ENCODE data around the gene OR52W1. TPM values are rescaled to one million over a fixed set of nuclear protein-coding genes. Genes with fewer than 3 reads are reported as not detected.

Gene OR52W1
- total RNA-seq, 1 donor from 2014 or later = not detected

DNA sequence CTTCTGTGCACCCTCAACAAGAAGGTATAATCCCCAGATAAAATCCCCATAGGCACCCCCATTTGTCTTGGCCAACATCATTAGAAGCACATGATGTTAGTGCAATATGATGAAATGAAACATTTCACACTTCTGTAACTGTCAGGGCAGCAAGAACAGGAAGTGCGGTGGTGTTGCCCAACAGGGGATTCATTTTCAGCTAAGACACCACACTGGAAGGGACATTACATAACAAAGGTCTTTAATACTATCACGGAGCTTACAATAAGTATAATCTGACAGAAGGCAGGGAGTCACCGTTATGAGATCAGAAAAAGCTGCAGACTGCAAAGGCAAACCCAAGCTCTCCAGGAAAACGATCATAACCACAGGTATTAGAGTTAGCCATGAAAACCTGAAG lies 2.0 kb downstream of the OR52W1 start:
- Histone ChIP-seq H3K36me3 (peaks cover 20% of the 10 kb centered on the region), H3K4me3 (no peak overlapping the region), H3K27ac (peak overlapping the region; percentile 13), H3K4me1 (no peaks in the 10 kb centered on the region), H3K27me3 (no peaks in the 10 kb centered on the region), H3K9me3 (no peaks in the 10 kb centered on the region)
- DNase-seq = peak; percentile 73
- TF ChIP-seq, protein P1, sequence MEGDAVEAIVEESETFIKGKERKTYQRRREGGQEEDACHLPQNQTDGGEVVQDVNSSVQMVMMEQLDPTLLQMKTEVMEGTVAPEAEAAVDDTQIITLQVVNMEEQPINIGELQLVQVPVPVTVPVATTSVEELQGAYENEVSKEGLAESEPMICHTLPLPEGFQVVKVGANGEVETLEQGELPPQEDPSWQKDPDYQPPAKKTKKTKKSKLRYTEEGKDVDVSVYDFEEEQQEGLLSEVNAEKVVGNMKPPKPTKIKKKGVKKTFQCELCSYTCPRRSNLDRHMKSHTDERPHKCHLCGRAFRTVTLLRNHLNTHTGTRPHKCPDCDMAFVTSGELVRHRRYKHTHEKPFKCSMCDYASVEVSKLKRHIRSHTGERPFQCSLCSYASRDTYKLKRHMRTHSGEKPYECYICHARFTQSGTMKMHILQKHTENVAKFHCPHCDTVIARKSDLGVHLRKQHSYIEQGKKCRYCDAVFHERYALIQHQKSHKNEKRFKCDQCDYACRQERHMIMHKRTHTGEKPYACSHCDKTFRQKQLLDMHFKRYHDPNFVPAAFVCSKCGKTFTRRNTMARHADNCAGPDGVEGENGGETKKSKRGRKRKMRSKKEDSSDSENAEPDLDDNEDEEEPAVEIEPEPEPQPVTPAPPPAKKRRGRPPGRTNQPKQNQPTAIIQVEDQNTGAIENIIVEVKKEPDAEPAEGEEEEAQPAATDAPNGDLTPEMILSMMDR (IDR thresholded peaks at IDR 0.05) = no peak
- intact Hi-C loops (cut with DNase I) = no loop called here
- ATAC-seq = peak; percentile 74

DNA sequence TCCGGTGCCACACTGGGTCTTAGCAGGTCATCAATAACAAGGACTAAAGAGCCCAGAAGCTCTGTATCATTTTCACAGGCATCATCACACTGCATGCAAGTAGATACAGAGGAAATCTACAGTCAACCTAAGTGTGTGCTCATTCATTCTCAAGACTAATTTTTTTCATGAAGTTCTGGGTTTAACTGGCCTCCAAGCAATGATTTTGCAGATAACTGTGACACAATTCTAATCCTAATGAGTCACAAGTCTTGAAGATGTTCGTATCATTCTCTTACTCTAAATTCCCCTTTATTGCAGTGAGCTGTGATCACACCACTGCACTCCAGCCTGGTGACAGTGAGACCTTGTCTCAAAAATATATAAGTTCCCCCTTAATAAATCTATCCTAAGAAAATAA lies 2.5 kb downstream of the OR52W1 start:
- Histone ChIP-seq H3K27ac (peak overlapping the region; percentile 13), H3K9me3 (no peaks in the 10 kb centered on the region), H3K27me3 (no peaks in the 10 kb centered on the region), H3K4me1 (no peaks in the 10 kb centered on the region), H3K36me3 (peaks cover 25% of the 10 kb centered on the region), H3K4me3 (no peak overlapping the region)
- ATAC-seq (peak; percentile 39), DNase-seq (no peak)
- TF ChIP-seq, protein P1 (IDR thresholded peaks at IDR 0.05) = no peak
- intact Hi-C loops (cut with DNase I) = no loop called here

DNA sequence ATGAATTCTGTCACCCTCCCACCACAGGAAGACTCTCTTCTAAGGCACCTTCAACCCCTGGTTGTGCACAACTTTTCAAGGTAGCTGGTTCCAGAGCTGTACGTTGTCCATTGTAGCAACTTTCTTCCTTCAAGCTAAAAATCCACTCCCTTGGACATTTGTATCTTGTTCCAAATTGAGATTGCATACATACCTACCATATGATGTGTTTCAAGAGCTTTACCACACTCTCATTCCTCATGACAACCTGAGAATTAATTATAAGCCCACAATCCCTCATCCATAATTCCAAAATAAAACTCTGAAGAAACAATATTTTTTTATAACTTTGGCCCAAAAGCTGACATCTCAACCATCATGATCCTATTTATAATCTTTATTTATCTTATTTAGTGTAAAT lies 3.0 kb downstream of the OR52W1 start:
- intact Hi-C loops (cut with DNase I) = no loop called here
- no peak overlapping the region for H3K27ac ChIP-seq
- no peak for ATAC-seq

DNA sequence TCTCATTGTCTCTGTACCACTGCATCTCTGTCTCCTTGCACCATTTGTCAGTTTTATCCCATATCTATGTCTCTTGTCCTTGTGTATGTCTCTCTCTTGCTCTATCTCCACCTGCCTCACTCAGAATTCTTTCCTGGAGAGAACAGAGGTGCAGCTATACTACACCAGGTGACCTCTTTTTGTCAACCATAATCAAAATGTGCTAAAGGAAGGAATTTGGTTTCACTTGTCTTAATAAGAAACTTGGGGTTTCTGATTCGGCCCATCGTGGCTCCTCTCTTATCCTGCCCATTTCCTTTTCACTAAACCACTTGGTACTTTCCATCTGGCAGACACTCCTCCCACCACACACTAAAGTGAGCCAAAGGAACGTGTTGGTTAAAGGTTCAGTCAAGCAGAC lies 4.3 kb downstream of the OR52W1 start:
- Histone ChIP-seq H3K27ac (no peak overlapping the region), H3K9me3 (no peaks in the 10 kb centered on the region), H3K4me3 (no peak overlapping the region), H3K36me3 (peaks cover 39% of the 10 kb centered on the region), H3K27me3 (no peaks in the 10 kb centered on the region), H3K4me1 (no peaks in the 10 kb centered on the region)
- ATAC-seq = no peak
- DNase-seq = no peak
- intact Hi-C loops (cut with DNase I) = no loop called here
- TF ChIP-seq, protein P1 (IDR thresholded peaks at IDR 0.05) = no peak

More for the DNA sequence above, 3.0 kb downstream of the OR52W1 start:
- no peaks in the 10 kb centered on the region for H3K4me1 ChIP-seq
- no peaks in the 10 kb centered on the region for H3K9me3 ChIP-seq
- TF ChIP-seq, protein P1 (IDR thresholded peaks at IDR 0.05) = no peak
- peaks cover 29% of the 10 kb centered on the region for H3K36me3 ChIP-seq
- no peak overlapping the region for H3K4me3 ChIP-seq
- H3K27me3 ChIP-seq = no peaks in the 10 kb centered on the region
- no peak for DNase-seq

DNA sequence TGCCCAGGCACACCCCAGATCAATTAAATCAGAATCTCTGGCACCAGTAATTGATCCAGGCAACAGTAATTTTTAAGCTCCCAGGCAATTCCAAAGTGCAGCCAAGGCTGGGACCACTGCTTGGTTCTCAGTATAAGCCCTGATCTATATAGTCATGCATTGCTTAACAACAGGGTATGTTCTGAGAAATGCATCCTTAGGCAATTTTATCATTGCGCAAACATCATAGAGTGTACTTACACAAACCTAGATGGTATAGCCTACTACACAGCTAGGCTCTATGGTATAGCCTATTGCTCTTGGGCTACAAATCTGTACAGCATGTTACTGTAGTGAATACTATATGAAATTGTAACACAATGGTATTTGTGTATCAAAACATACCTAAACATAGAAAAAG lies 5.7 kb downstream of the OR52W1 start:
- peak; percentile 22 for ATAC-seq
- intact Hi-C loops (cut with DNase I) = no loop called here

More for the DNA sequence above, 5.7 kb downstream of the OR52W1 start:
- no peak overlapping the region for H3K4me3 ChIP-seq
- no peaks in the 10 kb centered on the region for H3K9me3 ChIP-seq
- peaks cover 49% of the 10 kb centered on the region for H3K36me3 ChIP-seq
- no peak overlapping the region for H3K27ac ChIP-seq
- H3K27me3 ChIP-seq = no peaks in the 10 kb centered on the region
- TF ChIP-seq, protein P1 (IDR thresholded peaks at IDR 0.05) = no peak
- DNase-seq = no peak
- no peaks in the 10 kb centered on the region for H3K4me1 ChIP-seq
